SK-N-MC (cell line): ENCODE data around the gene RFFL.

ENCODE experiments used
- EZH2 ChIP-seq: fragments of 200-600 bp; sonication (generic); IDR thresholded peaks from one replicate; pipeline ENCODE4 v1.6.1; 2017; ENCODE audit warnings: antibody characterized with exemption
- FOXP2 ChIP-seq: optimal IDR thresholded peaks from 2 replicates; pipeline ENCODE3; 2011; ENCODE audit warnings: mild to moderate bottlenecking, moderate library complexity; ENCODE audit not compliant: insufficient read depth; ENCODE audit errors: extremely low read length, control extremely low read depth
- POLR2AphosphoS5 ChIP-seq: IDR thresholded peaks from 2 replicates; pipeline ENCODE4 v1.6.1; 2012; ENCODE audit warnings: mild to moderate bottlenecking, low read depth, low read length, borderline replicate concordance

DNA sequence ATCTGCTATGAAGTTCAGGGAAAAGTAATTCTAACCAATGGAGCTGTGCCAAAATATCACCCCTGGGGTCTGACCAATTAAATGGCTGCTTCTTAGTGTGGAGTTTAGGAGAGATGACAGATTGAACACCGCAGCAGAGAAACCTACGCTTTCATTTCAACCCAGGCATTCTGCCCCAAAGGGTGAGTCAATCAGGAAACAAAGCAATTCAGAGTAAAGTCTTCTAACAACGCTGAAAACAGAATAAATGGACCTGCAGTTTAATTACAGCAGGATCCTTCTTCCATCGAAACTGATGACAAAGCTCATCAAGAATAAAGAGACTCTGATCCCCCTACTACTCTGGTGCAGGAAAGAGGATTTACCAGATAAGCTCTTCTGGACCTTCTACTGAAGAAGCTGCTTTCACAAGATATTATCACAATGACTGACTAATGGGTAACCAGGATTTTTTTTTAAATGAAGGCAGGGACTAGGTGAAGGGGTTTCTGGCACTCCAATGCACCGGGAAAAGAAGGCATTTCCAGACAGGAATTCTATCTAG is 16.7 kb downstream of the RFFL start:
- TF ChIP-seq POLR2AphosphoS5 (no peak), EZH2 (no peak), FOXP2 (no peak)
